ENCODE results near the gene SHB. TPM values are rescaled to one million over a fixed set of nuclear protein-coding genes. Genes with fewer than 3 reads are reported as not detected.
A peak's percentile ranks its signal among the peaks of the same experiment; 100 is the strongest.

The SHB gene
- polyA plus RNA-seq, 3 donors = 13.8 to 22.1 (median 17.2) TPM

DNA sequence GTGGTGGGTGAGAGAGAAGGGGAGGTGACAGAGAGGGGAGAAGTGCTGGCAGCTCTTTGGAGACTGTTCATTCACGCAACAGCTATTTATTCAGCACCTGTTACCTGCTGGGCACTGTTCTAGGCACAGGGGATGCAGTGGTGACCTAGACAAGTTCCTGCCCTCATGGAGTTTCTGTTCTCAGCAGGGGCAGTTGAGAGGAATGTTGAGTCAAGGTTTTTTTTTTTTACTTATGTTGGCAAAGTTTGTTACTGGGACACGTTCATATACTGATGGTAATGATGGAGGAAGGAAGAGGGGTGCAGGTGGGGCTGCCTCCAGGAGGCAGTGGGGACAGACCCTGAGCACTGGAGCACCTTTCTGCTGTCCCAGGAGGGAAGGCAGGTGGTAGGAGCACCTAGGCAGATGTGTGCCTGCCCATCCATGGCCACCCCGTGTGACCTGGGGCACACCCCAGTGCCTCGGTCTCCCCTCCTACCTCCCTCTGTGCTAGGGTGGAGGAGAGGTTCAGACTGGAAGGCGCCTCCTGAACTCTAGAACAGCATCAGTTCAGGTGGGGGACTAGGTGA lies 115.7 kb downstream of the SHB start:
- no peak for DNase-seq (ENCODE audit: extremely low read depth in 1 of 11, low read depth in 9 of 11, low spot score in 4 of 11)

DNA sequence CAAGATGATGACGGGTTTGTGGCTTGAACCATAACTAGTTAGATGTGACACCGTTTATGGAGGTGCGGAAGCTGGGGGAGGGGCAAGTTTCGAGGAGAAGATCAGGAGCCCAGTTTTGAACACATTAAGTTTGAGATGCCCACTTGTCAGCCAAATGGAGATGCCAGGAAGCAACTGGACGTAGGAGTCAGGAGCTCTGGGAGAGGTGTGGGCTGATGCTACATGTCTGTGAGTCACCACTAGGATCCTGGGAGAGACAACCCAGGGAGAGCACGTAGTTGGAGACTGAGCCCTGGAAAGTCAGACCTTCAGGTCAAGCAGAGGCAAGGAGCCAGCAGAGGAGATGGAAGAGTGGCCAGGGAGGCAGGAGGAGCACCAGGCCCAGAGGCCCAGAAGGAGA lies 116.3 kb downstream of the SHB start:
- DNase-seq (ENCODE audit: extremely low read depth in 1 of 11, low read depth in 9 of 11, low spot score in 4 of 11) = no peak

DNA sequence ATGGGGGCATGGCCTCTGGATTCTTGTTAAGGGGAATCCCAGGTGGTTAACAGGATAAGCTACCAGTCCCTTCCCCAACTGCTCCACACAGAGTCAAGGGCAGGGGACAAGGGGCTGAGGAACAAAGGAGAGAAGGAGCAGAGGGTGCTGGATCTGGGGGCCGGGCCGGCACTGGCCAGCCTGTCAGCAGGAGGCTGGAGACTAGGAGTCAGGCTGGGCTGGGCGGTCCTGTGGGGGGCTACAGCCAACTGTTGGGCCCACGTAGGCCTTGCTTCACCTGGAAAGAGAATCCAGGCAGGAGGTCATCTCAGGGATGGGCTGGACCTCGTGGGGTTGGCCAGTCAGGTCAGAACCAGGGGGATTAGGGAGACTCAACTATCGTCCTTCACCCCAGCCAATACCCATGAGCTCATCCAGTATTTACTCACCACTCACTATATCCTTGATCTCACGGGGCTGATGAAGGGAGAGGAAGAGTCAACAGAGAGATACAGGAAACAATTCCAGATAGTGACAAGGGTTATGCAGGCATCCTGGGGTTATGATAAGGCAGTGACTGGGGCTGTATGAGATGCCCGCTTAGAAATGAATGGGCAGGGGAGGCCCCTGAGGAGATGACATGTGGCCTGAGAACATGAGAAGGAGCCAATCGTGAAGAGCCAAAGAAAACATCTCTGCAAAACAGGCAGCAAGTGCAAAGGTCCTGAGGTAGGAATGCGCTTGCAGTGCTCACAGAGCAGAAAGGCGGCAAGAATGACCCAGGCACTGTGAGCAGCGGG lies 117.2 kb downstream of the SHB start:
- DNase-seq (ENCODE audit: extremely low read depth in 1 of 11, low read depth in 9 of 11, low spot score in 4 of 11) = no peak

DNA sequence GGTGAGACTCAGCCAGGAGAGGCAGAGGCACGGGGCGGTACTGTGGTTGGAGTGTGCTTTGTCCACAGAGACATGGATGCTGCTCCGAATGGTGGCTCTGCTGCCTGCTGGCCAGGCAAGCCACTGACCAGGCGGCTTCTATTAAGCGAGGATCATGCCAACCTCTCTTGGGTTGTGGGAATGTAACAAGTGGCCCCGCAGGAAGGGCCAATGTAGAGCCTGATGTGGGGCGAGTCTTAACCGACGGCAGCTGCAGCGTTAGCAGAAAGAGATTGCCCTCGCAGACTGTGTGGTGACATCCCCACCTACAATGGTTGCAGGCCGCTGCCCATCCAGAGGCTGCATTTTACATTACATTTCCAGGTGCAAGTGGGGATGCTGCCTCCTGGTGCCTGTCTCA lies 118.5 kb downstream of the SHB start:
- no peak for DNase-seq (ENCODE audit: extremely low read depth in 1 of 11, low read depth in 9 of 11, low spot score in 4 of 11)

DNA sequence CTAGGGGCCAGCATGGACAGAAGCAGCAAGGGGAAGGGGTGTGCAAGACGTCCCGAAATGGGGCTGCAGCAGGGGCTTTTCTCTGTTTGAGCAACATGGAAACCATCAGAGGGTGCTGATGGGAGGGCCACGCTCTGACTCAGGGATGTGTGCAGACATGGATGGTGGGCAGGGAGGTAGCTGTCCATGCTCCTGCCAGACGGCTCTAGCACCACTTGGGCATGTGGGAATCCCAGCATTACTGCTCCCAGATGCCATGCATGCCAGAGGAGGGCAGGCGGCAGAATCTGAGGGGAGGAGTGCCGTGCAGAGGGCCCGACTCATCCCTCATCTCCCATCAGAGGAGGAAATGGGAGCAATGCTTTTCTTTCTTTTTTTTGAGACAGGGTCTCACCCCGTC lies 119.5 kb downstream of the SHB start:
- no peak for DNase-seq (ENCODE audit: extremely low read depth in 1 of 11, low read depth in 9 of 11, low spot score in 4 of 11)

DNA sequence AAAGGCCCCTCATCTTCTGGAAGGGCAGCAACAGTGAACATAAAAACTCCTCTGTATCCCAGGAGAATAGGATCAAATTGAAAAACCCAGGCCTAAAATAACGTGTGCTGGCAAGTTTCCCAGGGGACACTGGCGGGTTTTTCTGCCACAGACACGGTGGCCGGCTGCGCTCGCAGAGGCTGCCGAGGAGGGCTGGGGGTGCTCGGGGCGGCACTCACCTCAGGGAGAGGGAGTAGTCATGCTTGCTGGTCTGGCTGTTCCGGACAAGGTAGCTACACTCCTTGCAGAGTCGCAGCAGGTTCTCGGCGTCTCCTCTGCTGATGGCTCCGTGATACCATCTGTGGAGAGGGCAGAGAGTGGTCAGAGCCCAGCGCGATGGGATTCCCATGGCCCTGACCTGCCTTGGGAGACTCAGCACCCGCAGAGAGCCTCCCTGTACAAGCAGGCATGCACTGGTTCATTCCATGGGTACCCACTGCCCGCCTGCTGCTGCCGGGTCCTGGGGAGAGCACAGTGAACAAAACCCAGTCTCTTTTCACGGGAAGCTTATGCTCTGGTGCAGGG lies 120.5 kb downstream of the SHB start:
- DNase-seq (ENCODE audit: extremely low read depth in 1 of 11, low read depth in 9 of 11, low spot score in 4 of 11) = no peak

DNA sequence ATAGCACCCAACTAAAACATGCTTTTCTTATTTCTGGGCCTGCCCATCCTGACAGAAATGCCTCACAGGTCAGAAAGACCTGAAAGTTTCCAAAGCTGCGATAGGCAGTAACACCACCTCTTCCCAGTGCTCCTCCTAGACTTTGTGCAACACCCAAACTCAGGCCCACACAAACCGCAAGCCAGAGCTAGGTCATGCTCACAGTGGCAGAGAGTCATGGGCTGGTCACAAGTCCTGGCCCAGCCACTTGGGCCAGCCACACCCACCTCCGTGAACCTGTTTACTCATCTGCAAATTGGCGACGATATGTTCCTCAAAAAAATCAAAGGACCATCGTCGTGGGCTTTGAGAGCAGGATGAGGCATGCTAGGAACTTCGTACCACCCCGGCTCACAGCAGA lies 121.0 kb downstream of the SHB start:
- no peak for DNase-seq (ENCODE audit: extremely low read depth in 1 of 11, low read depth in 9 of 11, low spot score in 4 of 11)

DNA sequence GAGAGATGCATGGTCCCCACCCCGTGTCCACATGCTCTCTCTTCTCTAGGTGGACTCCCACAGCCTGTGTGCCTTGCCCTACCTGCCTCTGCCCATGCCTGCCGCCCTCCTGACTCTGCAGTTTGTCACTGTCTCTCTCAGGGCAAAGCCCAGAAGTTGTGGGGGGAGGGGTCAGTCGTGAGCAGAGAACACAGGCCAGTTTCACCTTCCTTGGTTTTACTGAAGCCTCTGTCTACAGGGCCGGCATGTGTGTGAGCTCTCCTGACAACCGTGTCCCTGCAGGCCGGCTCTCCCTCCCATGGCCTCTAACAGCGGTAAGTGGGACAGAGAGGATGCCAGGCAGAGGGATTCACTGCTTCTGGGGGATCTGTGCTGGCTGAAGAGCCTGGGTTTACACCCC lies 121.6 kb downstream of the SHB start:
- DNase-seq (ENCODE audit: extremely low read depth in 1 of 11, low read depth in 9 of 11, low spot score in 4 of 11) = no peak

DNA sequence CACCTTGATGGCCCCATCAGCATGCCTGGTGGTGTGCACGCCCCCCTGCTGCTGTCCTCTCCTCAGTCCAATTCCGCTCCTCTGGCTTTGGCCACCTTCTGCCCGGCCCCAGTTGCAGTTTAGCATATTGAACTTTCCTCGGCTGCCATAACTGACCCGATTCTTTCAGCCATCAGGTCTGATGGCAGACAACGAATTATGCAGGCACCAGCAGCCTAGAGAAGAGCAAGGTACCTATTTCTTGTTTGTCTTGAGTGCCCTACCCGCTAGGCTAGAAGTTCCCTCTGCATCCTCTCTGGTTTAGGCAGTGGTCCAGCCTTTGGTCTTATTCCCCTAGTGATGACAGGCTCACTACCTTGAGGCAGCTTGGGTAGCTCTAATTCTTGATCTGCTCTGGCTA lies 122.1 kb downstream of the SHB start:
- DNase-seq (ENCODE audit: extremely low read depth in 1 of 11, low read depth in 9 of 11, low spot score in 4 of 11) = no peak

DNA sequence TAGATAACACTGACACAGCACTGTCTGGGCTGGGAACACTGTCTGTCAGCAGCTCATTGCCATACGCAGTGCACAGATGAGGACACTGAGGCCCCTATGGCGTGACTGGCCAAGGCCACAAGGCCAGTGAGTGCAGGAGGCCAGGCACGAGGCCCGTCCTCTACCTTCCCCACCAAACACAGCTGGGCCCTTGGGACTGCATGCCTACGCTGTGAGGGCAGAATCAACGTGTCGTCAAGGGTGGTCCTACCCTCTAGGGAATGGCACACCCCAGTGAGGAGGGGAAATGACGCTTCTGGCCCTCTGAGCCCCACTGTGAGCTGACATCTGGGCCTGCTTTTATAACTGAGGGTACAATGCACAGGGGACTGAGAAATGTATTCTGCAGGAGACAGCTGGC lies 123.0 kb downstream of the SHB start:
- DNase-seq (ENCODE audit: extremely low read depth in 1 of 11, low read depth in 9 of 11, low spot score in 4 of 11) = no peak

DNA sequence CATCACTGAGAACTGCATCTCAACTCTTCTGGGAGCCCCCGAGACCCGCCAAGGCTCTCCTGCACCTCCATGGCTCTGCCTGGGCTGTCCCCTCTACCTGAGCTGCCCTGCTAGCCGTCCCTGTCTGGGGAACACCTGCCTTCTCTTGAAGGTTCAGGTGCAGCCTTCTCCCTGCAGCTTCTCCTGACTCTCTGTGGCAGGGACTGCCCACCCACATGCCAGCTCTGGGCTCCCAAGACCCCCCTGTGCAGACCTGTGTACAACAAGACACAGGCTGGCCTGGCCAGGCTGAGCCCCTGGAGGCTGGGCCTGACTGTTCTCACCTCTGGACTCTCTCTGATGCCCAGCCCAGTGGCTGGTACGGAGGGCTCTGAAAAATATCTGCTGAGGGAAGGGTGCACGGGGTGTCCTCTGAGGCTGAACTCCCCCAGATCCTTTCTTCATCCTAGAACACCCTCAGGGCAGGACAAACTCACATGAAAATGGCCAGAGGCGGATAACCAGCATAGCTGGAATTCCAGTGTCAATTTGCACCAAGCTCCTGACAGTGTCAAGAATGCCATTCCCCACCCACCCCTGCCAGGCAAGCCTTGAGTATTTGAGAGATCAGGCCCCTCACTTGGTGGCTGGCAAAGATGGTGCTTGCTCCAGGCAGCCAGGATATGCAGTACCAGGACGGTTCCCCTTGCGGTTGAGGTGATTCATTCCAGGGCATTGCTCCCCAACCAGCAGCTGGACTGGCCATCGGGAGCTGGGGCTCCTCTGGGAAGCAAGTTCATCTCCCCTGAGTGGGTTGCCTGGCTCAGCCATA lies 124.2 kb downstream of the SHB start:
- no peak for DNase-seq (ENCODE audit: extremely low read depth in 1 of 11, low read depth in 9 of 11, low spot score in 4 of 11)

DNA sequence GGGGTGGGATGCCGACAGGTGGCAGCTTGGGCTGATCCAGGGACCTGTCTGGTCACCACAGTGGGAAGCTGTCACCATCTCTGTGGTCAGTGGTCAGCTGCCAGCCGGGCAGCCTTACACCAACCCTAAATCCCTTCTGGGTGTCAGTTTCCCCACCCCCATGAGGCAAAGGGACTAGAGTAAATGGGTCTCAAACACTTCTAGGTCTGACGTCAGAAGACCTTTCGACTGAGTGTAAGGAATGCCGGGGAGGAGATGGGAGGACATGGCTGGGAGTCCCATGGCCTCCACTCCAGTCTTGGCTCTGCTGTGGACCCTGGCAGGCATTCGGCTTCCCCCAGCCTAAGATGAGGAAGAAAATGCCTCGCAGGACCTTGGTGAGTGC lies 124.8 kb downstream of the SHB start:
- DNase-seq (ENCODE audit: extremely low read depth in 1 of 11, low read depth in 9 of 11, low spot score in 4 of 11) = no peak

DNA sequence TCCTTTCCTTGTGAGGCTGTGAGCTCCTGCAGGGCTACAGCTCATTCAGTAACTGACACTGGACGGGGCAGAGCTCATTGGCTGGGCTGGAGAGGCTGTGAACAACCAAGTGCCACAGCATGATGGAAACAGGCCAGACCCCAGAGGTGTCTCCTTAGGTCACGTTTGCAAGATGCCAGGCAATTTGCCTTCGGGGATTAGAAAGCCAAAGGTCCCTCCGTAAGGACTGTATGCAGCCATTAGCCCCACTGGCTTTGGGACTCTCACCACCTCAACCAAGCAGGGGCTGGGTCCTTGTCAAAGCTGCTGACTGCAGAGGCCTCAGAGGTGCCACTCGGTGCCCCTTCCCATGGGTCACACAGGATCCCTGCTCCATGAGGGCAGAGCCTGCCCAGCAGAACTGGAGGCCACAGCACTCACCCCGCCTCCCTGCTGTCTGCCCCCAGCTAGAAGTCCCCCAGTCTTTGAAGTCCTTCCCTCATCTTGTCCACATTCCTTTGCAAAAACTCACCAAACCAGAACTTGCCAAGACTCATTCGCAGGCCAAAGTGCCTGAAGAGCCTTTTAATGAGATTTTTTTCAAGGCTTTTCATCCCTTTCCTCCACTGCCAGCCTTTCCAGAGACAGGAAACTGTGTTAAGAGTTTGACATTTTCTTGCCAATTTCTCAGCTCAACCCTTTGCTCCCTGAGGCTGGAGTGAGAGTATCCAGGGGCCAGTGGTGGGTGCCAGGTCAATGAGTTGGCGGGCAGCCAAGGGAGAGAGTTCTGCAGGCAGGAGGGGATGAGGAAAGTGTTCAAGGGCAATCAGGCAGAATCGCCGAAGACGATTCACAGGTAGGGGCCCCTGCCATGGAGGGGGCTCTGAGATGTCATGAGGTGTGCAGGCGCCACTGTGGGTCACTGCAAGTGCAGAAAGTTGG lies 125.4 kb downstream of the SHB start:
- peak in 1 of 11 donors; percentile 54 for DNase-seq (ENCODE audit: extremely low read depth in 1 of 11, low read depth in 9 of 11, low spot score in 4 of 11)

DNA sequence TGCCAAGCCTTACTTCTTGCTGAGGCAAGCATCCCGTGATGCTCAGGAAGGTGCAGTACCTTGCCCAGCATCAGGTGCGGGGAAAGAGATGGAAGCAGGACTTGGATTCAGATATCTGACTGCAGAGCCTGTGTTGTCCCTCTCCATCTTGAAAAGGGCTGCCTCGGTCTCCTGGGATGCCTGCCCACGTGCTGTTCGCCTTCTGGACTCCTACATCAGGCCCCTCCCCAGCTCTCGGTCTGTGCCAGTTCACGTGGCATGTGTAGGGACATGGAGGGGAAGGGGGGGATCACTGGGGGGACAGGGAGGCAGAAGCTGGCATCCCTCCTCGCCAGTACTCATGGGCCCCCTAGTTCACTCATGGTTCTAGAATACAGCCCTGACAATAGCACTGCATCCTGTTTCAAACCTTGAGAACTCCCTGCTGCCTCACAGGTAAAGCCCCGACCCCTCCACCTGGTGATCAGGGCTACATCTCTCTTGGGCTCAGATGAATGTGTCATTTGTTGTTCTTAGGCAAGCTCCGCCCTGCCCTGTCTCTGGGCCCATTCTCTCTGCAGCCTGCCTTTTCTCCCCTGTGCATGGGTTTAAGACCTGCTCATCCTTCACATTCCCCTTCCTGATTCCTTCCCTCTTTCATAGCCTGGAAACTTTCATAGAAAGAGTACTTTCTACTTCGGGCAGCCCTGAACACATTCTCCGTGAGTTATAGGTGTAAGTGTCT lies 126.2 kb downstream of the SHB start:
- DNase-seq (ENCODE audit: extremely low read depth in 1 of 11, low read depth in 9 of 11, low spot score in 4 of 11) = no peak

DNA sequence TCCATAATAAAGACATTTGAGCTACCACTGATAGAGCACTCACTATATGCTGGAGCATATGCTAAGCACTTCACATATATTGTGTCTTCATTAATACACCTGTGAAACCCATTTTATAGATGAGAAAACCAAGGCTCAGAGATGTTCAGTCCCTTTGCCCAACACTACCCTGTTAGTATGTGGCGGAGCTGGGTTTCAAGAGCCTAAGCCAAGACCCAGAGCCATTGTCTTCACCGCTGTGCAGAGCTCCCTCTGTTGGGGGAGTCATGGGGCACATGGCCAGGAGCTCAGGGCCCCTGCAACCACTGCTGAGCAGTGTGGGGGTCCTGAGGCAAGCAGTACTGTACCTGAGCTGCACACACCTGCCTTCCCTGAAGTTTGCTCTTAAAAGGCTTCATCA lies 127.8 kb downstream of the SHB start:
- no peak for DNase-seq (ENCODE audit: extremely low read depth in 1 of 11, low read depth in 9 of 11, low spot score in 4 of 11)

DNA sequence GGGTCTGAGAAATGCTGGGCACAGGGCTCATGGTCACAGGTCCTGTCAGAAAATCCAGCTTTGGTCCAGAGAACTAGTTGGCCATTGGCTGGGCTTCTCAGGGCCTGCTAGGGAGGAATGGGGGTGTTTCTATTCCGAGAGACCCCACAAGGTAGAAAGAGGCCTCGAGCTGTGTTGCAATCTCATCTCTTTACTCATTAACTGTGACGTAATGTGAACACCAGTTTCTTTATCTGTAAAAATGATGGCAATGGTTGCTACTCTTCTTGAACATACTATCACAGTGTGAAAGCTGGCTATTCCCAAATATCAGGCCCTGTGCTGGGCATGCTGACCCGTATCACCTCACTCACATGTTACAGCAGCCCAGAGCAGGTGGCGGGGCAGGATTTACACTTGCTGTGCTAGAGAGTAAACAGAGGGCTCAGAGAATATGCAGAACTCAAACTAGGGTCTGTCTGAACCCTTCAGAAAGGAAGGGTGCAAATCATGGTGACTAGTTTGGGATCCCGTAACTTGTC lies 129.4 kb downstream of the SHB start:
- no peak for DNase-seq (ENCODE audit: extremely low read depth in 1 of 11, low read depth in 9 of 11, low spot score in 4 of 11)

DNA sequence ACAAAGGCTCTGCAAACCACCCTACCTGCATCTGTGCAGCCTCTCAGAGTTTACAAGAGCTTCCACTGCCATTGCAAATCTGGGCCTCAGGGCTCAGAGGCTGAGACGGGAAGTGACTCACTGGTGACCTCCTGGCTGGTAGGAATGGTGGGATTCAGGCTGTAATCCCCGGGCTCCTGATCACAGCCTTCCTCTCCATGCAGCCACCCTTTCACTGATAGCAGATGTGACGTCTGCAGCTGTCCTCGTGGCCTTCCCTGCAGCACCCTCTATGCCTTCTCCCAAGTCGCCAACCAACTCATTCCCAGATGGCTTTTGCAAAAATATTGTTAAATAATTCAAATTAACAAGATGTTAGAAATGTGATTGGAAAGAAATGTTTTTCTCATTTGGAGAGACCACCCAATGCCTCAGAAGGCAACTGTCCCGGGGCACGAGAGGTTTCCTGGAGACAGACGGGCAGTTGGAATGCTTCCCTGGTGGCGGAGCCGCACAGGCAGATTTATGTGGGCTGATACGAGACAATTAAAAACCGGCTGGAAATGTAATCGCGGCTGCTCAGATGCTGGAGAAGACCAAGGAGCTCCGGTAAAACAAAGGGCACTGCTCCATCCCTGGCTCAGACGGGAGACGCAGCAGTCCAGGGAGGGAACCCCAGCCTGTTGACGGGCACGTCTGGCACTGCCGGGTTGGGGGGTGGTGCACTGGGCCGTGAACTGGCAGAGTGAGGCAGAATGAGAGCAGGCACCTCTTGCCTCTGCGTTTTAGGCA lies 130.7 kb downstream of the SHB start:
- peak in 9 of 11 donors; percentile 42 to 68 (median 57) for DNase-seq (ENCODE audit: extremely low read depth in 1 of 11, low read depth in 9 of 11, low spot score in 4 of 11)
